ENCODE data around the gene SELENOO. TPM values are rescaled to one million over a fixed set of nuclear protein-coding genes. Genes with fewer than 3 reads are reported as not detected.

The SELENOO gene, protein sequence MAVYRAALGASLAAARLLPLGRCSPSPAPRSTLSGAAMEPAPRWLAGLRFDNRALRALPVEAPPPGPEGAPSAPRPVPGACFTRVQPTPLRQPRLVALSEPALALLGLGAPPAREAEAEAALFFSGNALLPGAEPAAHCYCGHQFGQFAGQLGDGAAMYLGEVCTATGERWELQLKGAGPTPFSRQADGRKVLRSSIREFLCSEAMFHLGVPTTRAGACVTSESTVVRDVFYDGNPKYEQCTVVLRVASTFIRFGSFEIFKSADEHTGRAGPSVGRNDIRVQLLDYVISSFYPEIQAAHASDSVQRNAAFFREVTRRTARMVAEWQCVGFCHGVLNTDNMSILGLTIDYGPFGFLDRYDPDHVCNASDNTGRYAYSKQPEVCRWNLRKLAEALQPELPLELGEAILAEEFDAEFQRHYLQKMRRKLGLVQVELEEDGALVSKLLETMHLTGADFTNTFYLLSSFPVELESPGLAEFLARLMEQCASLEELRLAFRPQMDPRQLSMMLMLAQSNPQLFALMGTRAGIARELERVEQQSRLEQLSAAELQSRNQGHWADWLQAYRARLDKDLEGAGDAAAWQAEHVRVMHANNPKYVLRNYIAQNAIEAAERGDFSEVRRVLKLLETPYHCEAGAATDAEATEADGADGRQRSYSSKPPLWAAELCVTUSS
- total RNA-seq (10 to 100 TPM; 14.6 to 16.3 (median 15.3) TPM), polyA plus RNA-seq (17.1 TPM)
- long read RNA-seq, donor 1, transcript SELENOO-201 (9 exons, 2,315 nt) = major isoform, 98 of 139 reads
- long read RNA-seq, donor 1, partial matches to known transcripts = 5 of 139 reads
- long read RNA-seq, donor 1, other reads (novel, unspliced or antisense) = 36 of 139 reads
- long read RNA-seq, donor 2, transcript SELENOO-201 (9 exons, 2,315 nt) = major isoform, 40 of 65 reads
- long read RNA-seq, donor 2, partial matches to known transcripts = 8 of 65 reads
- long read RNA-seq, donor 2, other reads (novel, unspliced or antisense) = 17 of 65 reads
- long read RNA-seq, donor 3, partial matches to known transcripts = 14 of 19 reads
- long read RNA-seq, donor 3, other reads (novel, unspliced or antisense) = 3 of 19 reads
- long read RNA-seq, donor 4, transcript SELENOO-201 (9 exons, 2,315 nt) = major isoform, 48 of 74 reads
- long read RNA-seq, donor 4, partial matches to known transcripts = 4 of 74 reads
- long read RNA-seq, donor 4, other reads (novel, unspliced or antisense) = 22 of 74 reads

DNA sequence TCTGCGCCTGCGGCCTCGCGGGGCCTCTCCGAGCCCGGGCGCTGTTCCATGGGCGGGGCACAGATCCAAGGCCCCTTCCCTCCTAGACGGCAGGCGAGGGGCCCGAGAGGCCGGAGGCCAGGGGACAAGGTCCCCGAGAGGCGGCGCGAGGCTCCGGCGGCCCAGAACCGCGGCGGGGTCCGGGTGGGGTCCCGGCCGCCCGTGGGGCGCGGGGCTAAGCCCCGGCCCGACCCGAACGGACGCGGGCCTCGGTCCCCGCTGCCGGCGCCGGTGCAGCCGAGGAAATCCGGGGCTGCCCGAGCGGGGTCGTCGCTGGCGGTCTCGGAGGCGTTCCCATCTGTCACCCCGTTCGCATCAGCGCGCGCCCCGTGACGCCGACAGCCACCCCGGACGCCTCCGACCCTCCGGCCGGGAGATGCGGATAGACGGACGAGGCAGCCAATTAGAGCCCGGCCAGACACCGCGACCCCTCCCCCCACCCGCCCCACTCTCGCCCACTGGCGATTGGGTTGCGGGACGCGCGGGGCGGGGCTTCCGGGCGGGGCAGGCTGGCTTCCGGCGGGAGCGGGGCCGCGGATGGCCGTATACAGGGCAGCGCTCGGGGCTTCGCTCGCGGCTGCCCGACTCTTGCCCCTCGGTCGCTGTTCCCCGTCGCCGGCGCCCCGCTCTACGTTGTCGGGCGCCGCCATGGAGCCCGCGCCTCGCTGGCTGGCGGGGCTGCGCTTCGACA lies at the start of gene SELENOO:
Gene SELENOO (plus strand): TSS at position 551 of the 730 bp plus-strand sequence. CDS start 26 bp downstream, at position 577.
- no peaks in the 10 kb centered on the region for H3K9me3 ChIP-seq (ENCODE audit: control insufficient read depth, low read length)
- DNase-seq (peak; percentile 93 to 97 (median 97)), ATAC-seq (peak; percentile 88 to 89)
- no peaks in the 10 kb centered on the region for H3K27me3 ChIP-seq (ENCODE audit: control insufficient read depth, insufficient read depth)
- H3K27ac ChIP-seq (ENCODE audit: low read length) = peak within 1 kb of the TSS; percentile 76
- intact Hi-C loops (cut with DNase I) = no loop called here
- peaks cover 2% of the 10 kb centered on the region for H3K4me1 ChIP-seq (ENCODE audit: control insufficient read depth, insufficient read depth, low read length)
- peak within 1 kb of the TSS; percentile 92 for H3K4me3 ChIP-seq (ENCODE audit: low read length)
- WGBS = under 1% methylated on average over 100 of the region's 105 CpGs

DNA sequence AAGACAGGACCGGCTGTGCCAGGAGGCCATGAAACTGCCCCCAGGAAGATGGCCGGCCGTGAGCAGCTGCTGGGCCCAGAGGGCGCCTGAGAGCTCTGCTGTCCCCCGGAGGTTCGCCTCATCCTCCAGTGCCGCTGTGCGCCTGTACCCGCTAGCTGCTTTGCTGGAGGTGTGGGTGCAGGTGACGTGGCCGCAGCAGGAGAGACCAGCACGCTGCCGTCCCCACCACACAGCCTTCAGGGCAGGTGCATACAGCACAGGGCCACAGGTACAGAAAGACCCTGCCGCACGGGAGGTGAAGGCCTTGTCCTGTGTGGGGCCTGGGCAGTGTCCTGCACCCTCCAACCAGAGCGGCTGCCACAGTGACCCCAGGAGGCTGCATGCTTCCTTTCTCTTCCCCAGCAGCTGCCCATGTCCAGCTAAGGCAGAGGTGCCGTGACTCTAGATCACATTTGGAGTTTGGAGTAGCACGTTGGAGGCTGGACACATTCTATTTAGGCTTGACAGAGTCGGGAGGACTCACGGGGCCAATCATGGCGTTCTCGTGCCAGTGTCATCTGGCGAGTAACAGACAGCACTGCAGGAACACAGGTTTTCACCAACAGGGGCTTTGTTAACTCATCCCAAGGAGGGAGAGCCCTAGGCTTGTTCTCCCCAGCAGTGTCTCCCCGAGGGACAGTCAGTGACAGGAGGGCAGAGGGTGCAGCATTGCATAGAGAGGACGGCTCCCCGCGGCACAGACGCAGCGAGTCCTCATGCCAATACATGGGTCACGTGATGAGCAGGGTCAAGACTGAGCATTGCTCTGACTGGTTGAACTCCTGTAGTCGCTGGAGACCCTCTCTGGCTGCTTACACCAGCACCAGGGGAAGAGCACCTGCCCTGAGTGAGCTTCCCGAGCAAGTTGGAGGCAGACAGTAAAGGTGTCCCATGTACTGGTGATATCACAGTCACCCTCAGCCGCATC lies 49.0 kb upstream of the SELENOO start:
- DNase-seq (peak in 1 of 3 donors; percentile 21), ATAC-seq (no peak)
- intact Hi-C loops (cut with DNase I) = no loop called here
- no peaks in the 10 kb centered on the region for H3K9me3 ChIP-seq (ENCODE audit: control insufficient read depth, low read length)
- H3K4me3 ChIP-seq (ENCODE audit: low read length) = no peak overlapping the region
- H3K27me3 ChIP-seq (ENCODE audit: control insufficient read depth, insufficient read depth) = no peaks in the 10 kb centered on the region
- H3K27ac ChIP-seq (ENCODE audit: low read length) = no peak overlapping the region
- 82% methylated on average over 33 of the region's 33 CpGs for WGBS
- H3K4me1 ChIP-seq (ENCODE audit: control insufficient read depth, insufficient read depth, low read length) = no peaks in the 10 kb centered on the region

DNA sequence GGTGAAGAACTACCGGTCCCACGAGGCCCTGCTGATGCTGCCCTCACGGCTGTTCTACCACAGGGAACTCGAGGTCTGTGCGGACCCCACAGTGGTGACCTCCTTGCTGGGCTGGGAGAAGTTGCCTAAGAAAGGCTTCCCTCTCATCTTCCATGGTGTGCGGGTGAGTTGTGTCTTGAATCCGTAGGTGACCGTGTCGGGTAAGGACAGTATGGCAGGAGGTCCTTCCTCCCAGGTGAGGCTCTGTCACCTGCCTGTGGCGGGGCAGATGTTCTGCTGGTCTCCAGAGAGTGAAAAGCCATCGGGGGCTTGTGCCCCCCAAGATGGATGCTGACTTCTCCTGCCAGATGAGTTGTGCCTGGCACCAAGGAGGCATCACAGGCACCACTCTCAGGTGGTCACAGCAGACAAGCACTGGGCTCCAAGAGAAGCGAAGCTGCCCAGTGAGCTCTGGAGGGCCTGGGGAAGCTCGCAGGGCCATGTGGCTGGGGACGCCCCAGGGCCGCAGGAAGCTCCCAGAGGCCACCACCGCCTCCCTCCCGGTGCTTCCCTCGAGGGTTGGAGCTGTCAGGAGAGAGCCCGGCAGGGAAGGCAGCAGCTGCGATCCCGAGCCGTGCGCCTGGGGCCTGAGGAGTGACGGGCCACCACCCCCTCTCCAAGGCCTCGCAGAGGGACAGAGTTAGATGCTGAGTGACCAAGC lies 47.6 kb upstream of the SELENOO start:
- WGBS = 81% methylated on average over 25 of the region's 25 CpGs
- intact Hi-C loops (cut with DNase I) = no loop called here
- ATAC-seq = no peak
- no peaks in the 10 kb centered on the region for H3K27me3 ChIP-seq (ENCODE audit: control insufficient read depth, insufficient read depth)
- peak in 1 of 3 donors; percentile 31 for DNase-seq
- no peaks in the 10 kb centered on the region for H3K9me3 ChIP-seq (ENCODE audit: control insufficient read depth, low read length)
- no peaks in the 10 kb centered on the region for H3K4me1 ChIP-seq (ENCODE audit: control insufficient read depth, insufficient read depth, low read length)
- no peak overlapping the region for H3K27ac ChIP-seq (ENCODE audit: low read length)
- no peak overlapping the region for H3K4me3 ChIP-seq (ENCODE audit: low read length)

DNA sequence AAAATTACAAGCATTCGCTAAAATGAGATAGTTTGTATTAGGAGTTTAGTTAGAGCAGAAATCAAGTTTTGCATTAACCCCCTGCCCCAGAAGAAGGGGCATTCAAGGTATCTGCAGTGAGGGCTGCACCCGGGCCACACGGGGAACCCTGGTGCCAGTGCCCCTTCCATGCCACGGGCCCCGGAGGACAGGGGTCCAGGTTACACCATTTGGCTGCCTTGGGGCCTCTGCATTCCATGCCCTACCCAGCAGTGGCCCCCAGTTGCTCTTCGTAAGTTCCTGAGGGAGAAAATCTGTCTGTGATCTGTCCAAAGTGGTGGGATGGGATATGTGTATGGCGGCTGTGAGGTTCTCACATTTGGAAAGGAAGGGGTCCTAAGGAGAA lies 47.1 kb upstream of the SELENOO start:
- H3K9me3 ChIP-seq (ENCODE audit: control insufficient read depth, low read length) = no peaks in the 10 kb centered on the region
- H3K4me1 ChIP-seq (ENCODE audit: control insufficient read depth, insufficient read depth, low read length) = no peaks in the 10 kb centered on the region
- ATAC-seq (no peak), DNase-seq (peak in 1 of 3 donors; percentile 24)
- H3K4me3 ChIP-seq (ENCODE audit: low read length) = no peak overlapping the region
- no peak overlapping the region for H3K27ac ChIP-seq (ENCODE audit: low read length)
- H3K27me3 ChIP-seq (ENCODE audit: control insufficient read depth, insufficient read depth) = no peaks in the 10 kb centered on the region
- intact Hi-C loops (cut with DNase I) = no loop called here
- 92% methylated on average over 7 of the region's 7 CpGs for WGBS

DNA sequence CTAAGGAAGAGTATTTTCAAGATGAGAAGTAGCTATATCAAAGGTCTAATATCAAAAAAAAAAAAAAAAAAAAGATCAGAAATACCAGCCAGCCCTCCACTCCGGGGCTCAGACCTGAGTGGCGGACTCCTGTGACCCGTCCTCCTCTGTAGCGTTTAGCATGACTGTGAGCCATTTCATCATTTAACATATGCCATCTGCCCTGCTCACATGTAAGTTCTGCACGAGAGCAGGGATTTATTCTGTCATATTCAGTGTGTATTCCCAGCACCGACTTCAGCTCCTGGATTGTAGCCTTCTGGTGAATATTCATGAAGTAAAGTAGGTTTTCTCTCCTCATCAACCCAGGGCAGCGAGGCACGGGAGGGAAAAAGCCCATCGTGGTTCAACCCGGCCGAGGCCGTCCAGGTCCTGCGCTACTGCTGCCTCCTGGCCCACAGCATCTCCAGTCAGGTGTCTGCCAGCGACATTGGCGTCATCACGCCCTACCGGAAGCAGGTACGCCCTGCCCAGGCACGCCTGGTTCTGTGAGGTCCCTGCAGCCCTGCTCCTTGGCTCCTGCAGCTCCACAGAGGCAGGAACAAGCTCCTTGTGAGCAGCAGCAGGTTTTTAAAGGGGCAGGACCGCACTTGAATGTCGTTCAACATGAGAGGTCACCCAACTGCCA lies 43.0 kb upstream of the SELENOO start:
- no peak overlapping the region for H3K27ac ChIP-seq (ENCODE audit: low read length)
- WGBS = 84% methylated on average over 21 of the region's 21 CpGs
- H3K4me1 ChIP-seq (ENCODE audit: control insufficient read depth, insufficient read depth, low read length) = no peaks in the 10 kb centered on the region
- H3K27me3 ChIP-seq (ENCODE audit: control insufficient read depth, insufficient read depth) = no peaks in the 10 kb centered on the region
- no peak for ATAC-seq
- DNase-seq = peak in 2 of 3 donors; percentile 25 to 28
- H3K9me3 ChIP-seq (ENCODE audit: control insufficient read depth, low read length) = no peaks in the 10 kb centered on the region
- no peak overlapping the region for H3K4me3 ChIP-seq (ENCODE audit: low read length)
- intact Hi-C loops (cut with DNase I) = no loop called here

DNA sequence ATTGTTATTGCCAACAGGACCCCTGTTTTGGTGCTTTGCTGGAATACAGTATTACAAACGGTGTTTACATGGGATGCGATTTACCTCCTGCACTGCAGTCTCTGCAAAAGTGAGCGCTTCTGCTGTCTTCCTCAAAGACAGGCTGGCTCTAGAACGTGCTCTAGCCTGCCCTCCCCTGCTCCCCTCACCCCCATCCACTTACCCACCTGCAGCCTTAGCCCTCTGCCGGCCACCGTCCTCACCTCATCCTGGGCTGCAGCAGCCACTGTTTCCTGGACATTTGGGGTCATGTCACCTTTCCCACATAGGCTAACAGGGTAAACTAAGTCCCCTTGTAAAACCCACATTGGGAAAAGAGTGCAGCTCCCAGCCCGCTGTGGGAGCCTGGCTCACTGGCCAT lies 39.9 kb upstream of the SELENOO start:
- intact Hi-C loops (cut with DNase I) = no loop called here
- DNase-seq = peak in 1 of 3 donors; percentile 25
- Histone ChIP-seq H3K4me3 (ENCODE audit: low read length) (no peak overlapping the region), H3K27ac (ENCODE audit: low read length) (no peak overlapping the region), H3K4me1 (ENCODE audit: control insufficient read depth, insufficient read depth, low read length) (no peaks in the 10 kb centered on the region), H3K27me3 (ENCODE audit: control insufficient read depth, insufficient read depth) (no peaks in the 10 kb centered on the region), H3K9me3 (ENCODE audit: control insufficient read depth, low read length) (no peaks in the 10 kb centered on the region)
- WGBS = 86% methylated on average over 7 of the region's 7 CpGs
- no peak for ATAC-seq

DNA sequence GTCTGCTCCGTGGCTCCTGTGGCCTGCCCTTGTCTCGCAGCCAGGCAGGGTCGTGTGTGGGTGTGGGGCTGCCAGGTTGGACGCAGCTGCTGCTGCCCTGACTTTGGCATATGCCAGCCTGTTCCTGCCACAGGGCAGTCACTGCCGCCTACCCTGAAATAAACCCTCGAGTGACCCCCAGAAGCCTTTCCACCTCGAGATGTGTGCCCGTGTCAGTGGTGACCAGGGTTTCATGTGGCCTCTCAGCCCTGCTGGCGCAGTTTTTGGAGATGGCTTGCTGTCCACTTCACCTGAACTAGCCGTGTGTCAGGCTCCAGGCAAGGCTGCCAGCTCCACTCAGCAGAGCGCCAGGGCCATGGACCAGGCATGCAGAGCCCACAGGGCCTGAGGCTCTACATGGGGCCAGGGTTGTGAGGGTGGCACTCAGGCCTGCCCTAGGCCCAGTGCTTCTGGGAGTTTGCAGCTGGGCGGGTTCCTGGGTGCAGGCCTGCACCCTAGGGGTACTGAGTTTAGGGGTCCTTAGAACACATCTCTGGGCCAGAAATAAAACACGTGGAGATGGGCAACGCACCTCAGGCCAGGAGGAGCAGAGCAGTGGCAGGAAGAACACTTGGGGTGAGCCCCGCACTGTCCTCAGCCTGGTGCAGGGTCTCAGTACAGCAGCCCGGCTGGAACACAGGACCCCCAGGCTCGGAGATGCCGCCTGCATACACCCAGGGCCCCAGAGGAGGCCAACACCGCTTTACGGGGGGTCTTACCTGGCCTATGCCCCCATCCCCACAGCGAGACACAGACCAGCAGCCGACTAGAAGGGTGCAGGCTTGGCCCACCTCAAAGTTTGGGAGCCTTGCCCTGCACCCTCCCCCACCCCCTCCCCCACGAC lies 39.1 kb upstream of the SELENOO start:
- no peak overlapping the region for H3K4me3 ChIP-seq (ENCODE audit: low read length)
- WGBS = 86% methylated on average over 23 of the region's 23 CpGs
- DNase-seq (peak in 2 of 3 donors; percentile 34 to 39), ATAC-seq (peak; percentile 36 to 38)
- H3K9me3 ChIP-seq (ENCODE audit: control insufficient read depth, low read length) = no peaks in the 10 kb centered on the region
- intact Hi-C loops (cut with DNase I) = no loop called here
- H3K4me1 ChIP-seq (ENCODE audit: control insufficient read depth, insufficient read depth, low read length) = no peaks in the 10 kb centered on the region
- no peaks in the 10 kb centered on the region for H3K27me3 ChIP-seq (ENCODE audit: control insufficient read depth, insufficient read depth)
- H3K27ac ChIP-seq (ENCODE audit: low read length) = no peak overlapping the region

DNA sequence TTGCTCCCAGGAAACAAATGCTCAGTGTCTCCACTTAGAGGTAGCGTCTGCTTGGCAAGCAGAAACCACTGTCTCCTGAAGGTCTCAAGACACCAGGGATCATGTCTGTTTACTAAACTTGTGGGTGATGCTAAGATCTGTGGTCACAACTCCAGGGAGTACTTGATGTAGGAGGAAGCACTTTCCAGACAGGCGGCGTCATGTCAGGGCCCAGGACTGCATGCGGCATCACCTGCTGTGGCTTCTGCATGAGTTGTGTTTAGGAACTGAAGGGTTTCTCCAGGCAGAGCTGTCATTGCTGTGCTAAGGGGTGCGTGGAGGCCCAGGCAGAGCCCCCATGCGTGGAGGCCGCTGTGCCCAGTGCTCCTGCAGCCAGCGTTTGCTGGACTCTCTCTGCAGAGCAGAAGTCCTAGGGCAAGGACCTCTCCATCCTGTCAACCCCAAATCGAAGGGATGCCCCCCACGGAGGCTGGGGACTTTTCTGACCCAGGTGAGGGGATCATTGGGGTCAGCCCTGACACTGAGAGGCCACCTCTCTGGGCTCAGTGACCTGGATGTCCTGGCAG lies 38.3 kb upstream of the SELENOO start:
- intact Hi-C loops (cut with DNase I) = no loop called here
- DNase-seq (peak in 1 of 3 donors; percentile 26), ATAC-seq (no peak)
- H3K27me3 ChIP-seq (ENCODE audit: control insufficient read depth, insufficient read depth) = no peaks in the 10 kb centered on the region
- no peaks in the 10 kb centered on the region for H3K4me1 ChIP-seq (ENCODE audit: control insufficient read depth, insufficient read depth, low read length)
- no peaks in the 10 kb centered on the region for H3K9me3 ChIP-seq (ENCODE audit: control insufficient read depth, low read length)
- no peak overlapping the region for H3K27ac ChIP-seq (ENCODE audit: low read length)
- WGBS = 81% methylated on average over 10 of the region's 10 CpGs
- H3K4me3 ChIP-seq (ENCODE audit: low read length) = no peak overlapping the region
